HG03521 (cell line): Measurements from ENCODE around the gene C20orf204.
"Not testable (repeated sequence)": the region's sequence is repeated elsewhere in the genome, so short reads cannot be mapped to it uniquely, and the experiment has no call there.

Experiments
- ATAC-seq: cut with Tn5 transposase; IDR thresholded peaks from one replicate; pipeline ENCODE4 v1.9.1; 2021; ENCODE audit warnings: mild to moderate bottlenecking, moderate library complexity; ENCODE audit not compliant: unreplicated experiment

Gene C20orf204

DNA sequence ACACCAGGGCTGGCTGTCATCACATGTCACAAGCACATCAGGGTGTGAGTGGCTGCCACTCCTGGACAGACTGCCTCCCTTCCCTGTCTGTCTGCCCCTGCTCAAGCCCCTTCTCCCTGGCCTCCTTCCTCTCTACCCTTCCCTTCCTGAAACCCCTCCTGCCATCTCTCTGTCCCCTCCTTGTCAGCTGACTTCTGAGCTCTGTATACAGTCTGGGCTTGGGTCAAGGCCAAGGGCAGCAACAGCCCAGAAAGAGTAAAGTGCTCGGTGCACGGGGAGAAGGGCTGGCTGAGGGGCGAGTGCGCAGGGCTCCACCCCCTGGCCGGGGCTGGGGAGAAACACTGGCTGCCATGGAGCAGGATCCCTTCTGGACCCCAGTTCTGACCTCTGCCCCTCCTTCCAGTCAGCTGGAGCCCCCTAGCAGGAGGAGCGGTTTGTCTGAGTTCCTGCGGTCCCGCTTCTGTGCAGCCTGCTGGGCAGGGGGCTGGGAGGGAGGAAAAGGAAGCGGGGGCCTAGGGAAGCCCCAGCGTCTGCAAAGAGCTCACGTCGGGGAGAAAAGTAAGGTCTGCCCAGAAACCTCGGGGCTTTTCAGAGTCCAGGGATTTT, 46.2 kb downstream of the C20orf204 start:
- no peak for ATAC-seq

DNA sequence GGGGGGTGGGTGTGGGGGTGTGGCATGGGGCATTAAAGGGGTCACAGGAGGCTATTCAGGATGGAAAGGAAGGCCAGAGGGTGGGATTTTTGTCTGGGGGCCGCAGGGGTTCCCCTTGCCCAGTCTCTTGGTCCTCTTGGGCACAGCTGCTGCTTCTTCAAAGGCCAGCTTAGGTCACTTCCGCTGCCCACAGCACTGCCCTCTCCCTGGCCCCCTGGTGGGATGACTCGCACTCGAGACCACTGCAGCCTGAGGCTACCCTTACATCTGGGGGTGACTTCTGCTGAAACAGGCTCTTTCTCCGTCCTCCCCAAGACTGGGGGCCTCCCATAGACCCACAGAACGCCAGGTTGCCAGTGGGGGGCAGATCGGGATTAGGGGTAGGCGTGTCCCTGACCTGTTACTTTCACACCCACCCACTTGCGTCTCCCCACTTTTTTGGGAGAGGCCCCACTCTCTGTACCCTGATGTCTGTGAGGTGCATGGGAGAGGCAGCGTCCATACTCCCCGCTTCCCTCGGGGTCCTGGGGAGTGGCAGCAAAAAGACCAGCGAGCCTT, 46.9 kb downstream of the C20orf204 start:
- no peak for ATAC-seq

DNA sequence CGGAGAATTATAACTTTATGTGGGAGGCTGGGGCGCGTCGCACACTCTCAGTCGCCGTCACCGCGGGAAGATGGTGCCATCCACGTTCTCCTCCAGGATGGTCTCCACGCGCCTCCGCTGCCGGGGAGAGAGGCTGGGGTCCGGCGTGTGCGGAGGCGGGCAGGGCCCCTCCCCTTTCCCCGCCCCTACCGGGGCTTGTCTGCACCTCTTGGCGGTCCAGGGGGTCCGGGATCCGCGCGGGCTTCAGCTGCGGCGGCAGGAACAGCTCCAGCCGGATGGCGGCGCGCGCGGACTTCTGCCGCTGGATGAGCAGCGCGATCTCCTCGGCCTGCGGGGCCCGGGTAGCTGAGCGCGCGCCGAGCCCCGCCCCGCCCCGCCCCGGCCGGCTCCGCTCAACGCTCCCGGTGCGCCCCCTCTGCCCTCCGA, 47.4 kb downstream of the C20orf204 start:
- ATAC-seq = no peak

DNA sequence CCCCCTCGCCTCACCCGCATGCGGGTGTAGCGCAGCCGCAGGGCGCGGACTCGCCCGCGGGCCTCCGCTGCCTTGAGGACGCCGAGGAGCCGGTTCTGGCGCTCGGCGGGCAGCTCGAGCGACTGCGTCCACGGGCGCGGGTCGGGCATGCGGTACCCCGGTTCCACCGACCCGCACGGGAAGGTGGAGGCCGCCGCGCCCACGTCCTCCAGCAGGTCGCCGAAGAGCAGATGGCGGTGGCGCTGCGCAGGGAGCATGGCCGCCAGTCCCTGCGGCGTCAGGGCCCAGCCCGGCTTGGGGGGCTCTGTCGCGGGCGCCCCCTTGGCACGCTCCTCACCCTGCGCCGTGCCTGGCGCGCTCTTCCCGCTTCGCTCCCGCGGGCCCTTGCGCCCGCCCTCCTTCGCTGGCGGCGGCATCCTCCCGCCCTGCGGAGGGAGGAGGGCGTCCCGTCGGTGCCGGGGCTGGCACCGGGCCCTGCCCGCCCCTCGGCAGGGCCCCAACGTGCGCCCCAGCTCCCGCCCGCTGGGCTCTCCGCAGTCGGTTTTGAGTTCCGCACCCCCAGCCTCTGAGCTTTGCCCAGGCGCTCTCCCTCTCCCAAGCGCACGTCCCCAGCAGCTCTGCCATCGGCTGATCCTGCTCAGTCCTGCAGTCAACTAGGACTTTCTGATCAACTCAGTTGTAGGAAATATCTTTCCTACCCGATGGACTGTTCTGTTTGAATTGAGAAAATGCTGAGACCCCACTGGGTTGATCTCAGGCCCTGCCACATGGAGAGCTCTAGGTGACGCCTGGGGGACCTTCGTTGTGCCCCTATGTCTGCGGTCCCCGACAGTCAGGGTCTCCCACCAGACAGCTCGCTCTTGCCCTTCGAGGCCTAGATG, 48.1 kb downstream of the C20orf204 start, which contains the start of gene LKAAEAR1:
Gene LKAAEAR1 (minus strand): TSS at position 595 of the 881 bp plus-strand sequence. CDS start 179 bp downstream, at position 416.
- ATAC-seq = no peak

DNA sequence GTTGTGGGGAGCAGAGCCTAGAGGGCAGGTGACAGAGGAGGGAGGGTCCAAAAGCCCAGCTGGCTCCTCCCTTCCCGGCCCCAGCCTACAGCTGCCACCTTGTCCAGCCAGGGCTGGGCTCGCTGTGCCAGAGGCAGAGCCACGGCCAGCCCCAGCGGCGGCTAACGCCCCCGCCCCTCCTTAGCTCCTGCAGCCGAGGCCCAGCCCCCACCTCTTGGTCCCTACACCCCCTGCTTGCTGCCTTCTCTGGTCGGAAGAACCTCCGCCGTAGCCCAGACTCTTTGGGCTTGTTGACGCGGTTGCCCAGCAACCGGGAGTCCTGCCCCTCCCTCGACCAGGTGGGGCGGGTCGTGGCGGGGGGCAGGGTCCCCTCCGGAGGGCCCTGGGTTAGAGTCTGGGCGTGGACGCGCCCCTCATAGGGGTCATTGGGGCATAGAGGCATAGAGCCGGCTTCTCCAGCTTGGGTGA, 48.7 kb downstream of the C20orf204 start:
- no peak for ATAC-seq

DNA sequence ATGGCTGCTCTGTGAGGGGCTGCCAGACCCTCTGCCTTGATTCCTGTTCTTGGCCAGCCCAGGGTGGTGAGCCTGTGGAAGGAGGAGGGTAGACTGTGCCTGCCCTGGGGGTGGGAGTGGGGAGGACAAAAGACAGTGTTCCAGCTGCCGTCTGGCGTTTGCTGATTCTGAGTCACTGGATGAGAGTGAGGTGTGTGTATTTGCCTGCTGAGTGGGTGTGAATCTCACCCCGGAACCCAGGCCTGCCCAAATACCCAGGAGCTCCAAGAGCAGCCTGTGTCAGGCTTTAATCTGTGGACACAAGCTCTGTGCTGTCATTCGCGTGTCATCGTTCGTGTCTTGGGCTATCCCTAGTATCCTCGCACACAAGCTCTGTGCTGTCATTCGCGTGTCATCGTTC, 50.8 kb downstream of the C20orf204 start:
- ATAC-seq = no peak

DNA sequence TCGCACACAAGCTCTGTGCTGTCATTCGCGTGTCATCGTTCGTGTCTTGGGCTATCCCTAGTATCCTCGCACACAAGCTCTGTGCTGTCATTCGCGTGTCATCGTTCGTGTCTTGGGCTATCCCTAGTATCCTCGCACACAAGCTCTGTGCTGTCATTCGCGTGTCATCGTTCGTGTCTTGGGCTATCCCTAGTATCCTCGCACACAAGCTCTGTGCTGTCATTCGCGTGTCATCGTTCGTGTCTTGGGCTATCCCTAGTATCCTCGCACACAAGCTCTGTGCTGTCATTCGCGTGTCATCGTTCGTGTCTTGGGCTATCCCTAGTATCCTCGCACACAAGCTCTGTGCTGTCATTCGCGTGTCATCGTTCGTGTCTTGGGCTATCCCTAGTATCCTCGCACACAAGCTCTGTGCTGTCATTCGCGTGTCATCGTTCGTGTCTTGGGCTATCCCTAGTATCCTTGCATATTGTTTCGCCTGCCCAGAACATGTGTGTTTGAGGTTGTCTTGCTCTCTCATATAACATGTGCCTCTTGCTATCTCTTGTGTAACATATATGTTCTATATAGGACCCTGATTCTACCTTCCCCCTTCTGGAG, 51.3 kb downstream of the C20orf204 start:
- ATAC-seq = not testable (repeated sequence)

DNA sequence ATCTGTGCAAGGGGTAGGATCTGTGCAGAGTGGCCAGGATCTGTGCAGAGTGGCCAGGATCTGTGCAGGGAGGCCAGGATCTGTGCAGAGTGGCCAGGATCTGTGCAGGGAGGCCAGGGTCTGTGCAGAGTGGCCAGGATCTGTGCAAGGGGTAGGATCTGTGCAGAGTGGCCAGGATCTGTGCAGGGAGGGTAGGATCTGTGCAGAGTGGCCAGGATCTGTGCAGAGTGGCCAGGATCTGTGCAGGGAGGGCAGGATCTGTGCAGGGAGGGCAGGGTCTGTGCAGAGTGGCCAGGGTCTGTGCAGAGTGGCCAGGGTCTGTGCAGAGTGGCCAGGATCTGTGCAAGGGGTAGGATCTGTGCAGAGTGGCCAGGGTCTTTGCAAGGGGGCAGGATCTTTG, 52.6 kb downstream of the C20orf204 start:
- not testable (repeated sequence) for ATAC-seq
